RWPE2 (cell line): ENCODE data around the gene CYP39A1.

Experiments used
- ATAC-seq: fragments of 200-7000 bp; cut with Tn5 transposase; 3 replicates; pipeline ENCODE4 v1.9.1; 2021; ENCODE audit warnings: low read depth
- DNase-seq: peaks from one replicate; pipeline ENCODE4 v3.0.0-alpha.2; 2020; ENCODE audit warnings: low spot score
- H3K27ac ChIP-seq: fragments of 450-650 bp; 2 replicates; pipeline ENCODE4 v1.5.1; 2017; ENCODE audit warnings: mild to moderate bottlenecking; ENCODE audit not compliant: poor library complexity, severe bottlenecking
- H3K27me3 ChIP-seq: fragments of 250-450 bp; sonication (Bioruptor Pico); 2 replicates; pipeline ENCODE4 v1.5.1; 2021; ENCODE audit warnings: mild to moderate bottlenecking, moderate library complexity; ENCODE audit not compliant: insufficient read depth, poor library complexity, severe bottlenecking
- H3K36me3 ChIP-seq: fragments of 250-450 bp; sonication (Bioruptor Pico); 2 replicates; pipeline ENCODE4 v1.5.1; 2020; ENCODE audit warnings: low read depth, mild to moderate bottlenecking, moderate library complexity
- H3K4me1 ChIP-seq: fragments of 250-450 bp; sonication (Bioruptor Pico); 2 replicates; pipeline ENCODE4 v1.5.1; 2021; ENCODE audit warnings: mild to moderate bottlenecking, moderate library complexity; ENCODE audit not compliant: insufficient read depth, poor library complexity, severe bottlenecking
- H3K4me3 ChIP-seq: fragments of 250-450 bp; sonication (Bioruptor Pico); 2 replicates; pipeline ENCODE4 v1.5.1; 2021; ENCODE audit warnings: mild to moderate bottlenecking, moderate library complexity; ENCODE audit not compliant: severe bottlenecking
- H3K9me3 ChIP-seq: fragments of 250-450 bp; sonication (Bioruptor Pico); 2 replicates; pipeline ENCODE4 v1.5.1; 2021; ENCODE audit warnings: mild to moderate bottlenecking, moderate library complexity; ENCODE audit not compliant: severe bottlenecking
- CTCF ChIP-seq: fragments of 450-650 bp; IDR thresholded peaks from one replicate; pipeline ENCODE4 v1.5.1; 2017; ENCODE audit warnings: mild to moderate bottlenecking, moderate library complexity; ENCODE audit not compliant: poor library complexity, severe bottlenecking

The CYP39A1 gene

GRCh38 chr6:46584586-46584985 lies 68.0 kb downstream of the CYP39A1 start:
- no peak for TF ChIP-seq CTCF
- Histone ChIP-seq H3K36me3 (no peaks in the 10 kb centered on the region), H3K27ac (no peak overlapping the region), H3K4me1 (no peaks in the 10 kb centered on the region), H3K27me3 (no peaks in the 10 kb centered on the region), H3K4me3 (no peak overlapping the region), H3K9me3 (no peaks in the 10 kb centered on the region)
- ATAC-seq (no peak), DNase-seq (no peak)

GRCh38 chr6:46583721-46584120 lies 68.9 kb downstream of the CYP39A1 start:
- no peak for TF ChIP-seq CTCF
- no peaks in the 10 kb centered on the region for H3K36me3 ChIP-seq
- H3K27ac ChIP-seq: no peak overlapping the region
- no peaks in the 10 kb centered on the region for H3K27me3 ChIP-seq
- H3K9me3 ChIP-seq: no peaks in the 10 kb centered on the region
- no peak overlapping the region for H3K4me3 ChIP-seq
- H3K4me1 ChIP-seq: no peaks in the 10 kb centered on the region
- DNase-seq (no peak), ATAC-seq (no peak)

GRCh38 chr6:46583081-46583480 lies 69.5 kb downstream of the CYP39A1 start:
- no peak overlapping the region for H3K27ac ChIP-seq
- ATAC-seq: no peak
- no peak for DNase-seq

GRCh38 chr6:46581459-46582177 lies 71.0 kb downstream of the CYP39A1 start:
- Histone ChIP-seq H3K4me3 (no peak overlapping the region), H3K36me3 (no peaks in the 10 kb centered on the region), H3K27ac (no peak overlapping the region), H3K27me3 (no peaks in the 10 kb centered on the region), H3K9me3 (no peaks in the 10 kb centered on the region), H3K4me1 (no peaks in the 10 kb centered on the region)
- DNase-seq (no peak), ATAC-seq (no peak)
- TF ChIP-seq CTCF: no peak

More at GRCh38 chr6:46583081-46583480, 69.5 kb downstream of the CYP39A1 start:
- H3K4me3 ChIP-seq: no peak overlapping the region
- no peaks in the 10 kb centered on the region for H3K4me1 ChIP-seq
- H3K36me3 ChIP-seq: no peaks in the 10 kb centered on the region
- no peak for TF ChIP-seq CTCF
- no peaks in the 10 kb centered on the region for H3K9me3 ChIP-seq
- H3K27me3 ChIP-seq: no peaks in the 10 kb centered on the region

GRCh38 chr6:46575530-46575929 lies 77.1 kb downstream of the CYP39A1 start:
- H3K27me3 ChIP-seq: no peaks in the 10 kb centered on the region
- H3K36me3 ChIP-seq: no peaks in the 10 kb centered on the region
- no peaks in the 10 kb centered on the region for H3K4me1 ChIP-seq
- no peak overlapping the region for H3K27ac ChIP-seq
- TF ChIP-seq CTCF: no peak
- no peaks in the 10 kb centered on the region for H3K9me3 ChIP-seq
- H3K4me3 ChIP-seq: no peak overlapping the region
- ATAC-seq (no peak), DNase-seq (no peak)
